Coronary artery (tissue), 2 donors: ENCODE measurements around the gene ZNF547.
A peak's percentile ranks its signal among the peaks of the same experiment; 100 is the strongest.

Source experiments
- DNase-seq: peaks from one replicate; pipeline ENCODE4 v3.0.0-alpha.2; 2017; ENCODE audit warnings: low spot score
- H3K27ac ChIP-seq, 2 donors: fragments of 200-600 bp; sonication (generic); one replicate each; pipeline ENCODE4 v1.5.1; 2016 to 2019
- H3K4me3 ChIP-seq: fragments of 200-600 bp; sonication (generic); 2 replicates; pipeline ENCODE4 v1.5.1; 2016; ENCODE audit warnings: mild to moderate bottlenecking, moderate library complexity
- CTCF ChIP-seq: fragments of 200-600 bp; sonication (generic); IDR thresholded peaks from one replicate; pipeline ENCODE4 v1.5.1; 2019; ENCODE audit warnings: antibody characterized with exemption

ZNF547 gene

GRCh38 chr19:57350877-57351805 is 12.2 kb upstream of the ZNF547 start, which contains the start of gene ZNF304:
TSS of gene ZNF304 (plus strand) at chr19:57351271. CDS start at chr19:57351665, 394 bp downstream.
- no peak for TF ChIP-seq CTCF
- peak; percentile 93 for DNase-seq
- Histone ChIP-seq H3K27ac (peak within 1 kb of the TSS; percentile 44 to 87), H3K4me3 (peak within 1 kb of the TSS; percentile 99)

DNA sequence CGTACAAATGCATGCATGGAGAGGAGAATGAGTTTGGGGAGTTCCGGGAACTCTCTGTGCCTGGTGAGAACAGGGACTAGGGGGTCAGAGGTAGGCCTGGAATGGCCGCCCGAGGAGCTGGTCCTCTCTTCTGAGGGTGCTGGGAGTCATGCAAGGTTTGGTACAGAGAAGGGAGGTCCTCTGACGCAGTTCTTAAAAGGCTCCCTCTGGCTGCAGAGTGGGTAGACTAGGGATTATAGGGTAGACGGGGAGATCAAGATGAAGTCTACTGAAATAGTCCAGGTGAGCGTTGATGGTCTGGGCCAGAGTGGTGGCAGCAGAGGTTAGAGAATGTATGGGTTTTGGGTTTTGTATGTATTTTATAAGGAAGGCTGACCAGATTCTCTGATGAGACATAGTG is 11.5 kb upstream of the ZNF547 start:
- no peak for DNase-seq
- TF ChIP-seq CTCF = no peak
- Histone ChIP-seq H3K4me3 (peak overlapping the region; percentile 99), H3K27ac (peak overlapping the region in 1 of 2 donors; percentile 87)

- no peak for TF ChIP-seq CTCF
- H3K27ac ChIP-seq = no peak overlapping the region
- H3K4me3 ChIP-seq = no peak overlapping the region
- no peak for DNase-seq
These were observed 7.4 kb upstream of the ZNF547 start for GRCh38 chr19:57355916-57356315.

DNA sequence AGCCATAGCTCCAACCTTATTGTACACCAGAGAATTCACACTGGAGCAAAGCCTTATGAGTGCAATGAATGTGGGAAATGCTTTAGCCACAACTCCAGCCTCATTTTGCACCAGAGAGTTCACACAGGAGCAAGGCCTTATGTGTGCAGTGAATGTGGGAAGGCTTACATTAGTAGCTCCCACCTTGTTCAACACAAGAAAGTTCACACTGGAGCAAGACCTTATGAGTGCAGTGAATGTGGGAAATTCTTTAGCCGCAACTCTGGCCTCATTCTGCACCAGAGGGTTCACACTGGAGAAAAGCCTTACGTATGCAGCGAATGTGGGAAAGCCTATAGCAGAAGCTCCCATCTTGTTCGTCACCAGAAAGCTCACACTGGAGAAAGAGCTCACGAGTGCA is 5.9 kb upstream of the ZNF547 start:
- DNase-seq = no peak
- TF ChIP-seq CTCF = no peak
- Histone ChIP-seq H3K27ac (no peak overlapping the region), H3K4me3 (no peak overlapping the region)

DNA sequence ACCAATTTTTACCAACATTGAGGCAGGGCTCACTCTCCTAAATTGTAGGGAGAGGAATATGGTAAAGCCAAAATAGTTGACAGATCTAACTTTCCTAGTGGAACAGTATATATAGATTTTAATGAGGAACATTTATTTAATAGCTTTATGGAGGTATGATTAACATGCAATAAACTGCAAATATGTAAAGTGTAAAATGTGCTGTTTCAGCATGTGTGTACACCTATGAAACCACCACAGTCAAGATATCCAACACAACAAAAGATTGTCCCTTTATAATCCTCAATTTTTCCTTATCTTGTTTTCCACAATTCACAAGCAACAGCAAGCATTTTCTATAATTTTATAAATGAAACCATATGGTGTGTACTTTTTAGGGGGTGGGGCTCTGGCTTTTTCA is 4.1 kb upstream of the ZNF547 start:
- DNase-seq = no peak
- no peak overlapping the region for H3K4me3 ChIP-seq
- H3K27ac ChIP-seq = no peak overlapping the region
- TF ChIP-seq CTCF = no peak

- TF ChIP-seq CTCF = no peak
- DNase-seq = no peak
- H3K27ac ChIP-seq = peak overlapping the region; percentile 73 to 98
- H3K4me3 ChIP-seq = peak overlapping the region; percentile 96
These were observed 932 bp upstream of the ZNF547 start for GRCh38 chr19:57362419-57362818.

DNA sequence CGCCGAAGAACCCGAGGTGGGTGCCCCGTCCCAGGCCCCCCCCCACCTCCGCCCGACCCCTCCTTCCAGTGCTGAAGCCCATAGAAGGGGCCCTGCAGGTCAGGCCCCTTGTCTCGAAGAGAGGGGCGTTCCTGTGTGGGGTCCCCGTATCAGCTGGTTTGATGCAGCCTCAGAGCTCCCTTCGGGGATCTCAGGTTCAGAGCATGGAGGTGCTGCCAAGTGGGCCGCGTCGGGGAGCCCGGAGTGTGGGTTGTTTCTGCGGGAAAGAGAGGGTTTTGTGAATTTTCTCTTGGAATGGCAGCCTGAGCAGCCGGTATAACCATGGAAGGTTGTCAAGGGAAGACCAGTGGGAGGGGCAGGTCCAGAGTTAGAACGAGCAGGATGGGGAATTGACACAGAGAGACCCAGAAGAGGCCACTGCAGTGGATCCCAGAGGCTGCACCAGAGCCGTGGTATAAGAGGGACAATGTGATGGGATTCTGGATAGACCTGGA is 384 bp downstream of the ZNF547 start:
- peak overlapping the region; percentile 96 for H3K4me3 ChIP-seq
- no peak for DNase-seq
- H3K27ac ChIP-seq = peak overlapping the region; percentile 92 to 98
- TF ChIP-seq CTCF = no peak
